ENCODE results near the gene NPW.
"Not testable (repeated sequence)": the region's sequence is repeated elsewhere in the genome, so short reads cannot be mapped to it uniquely, and the experiment has no call there.

NPW gene

GRCh38 chr16:2008009-2008526 lies 11.5 kb upstream of the NPW start:
- Histone ChIP-seq H3K4me3 (ENCODE audit: low read depth in 1 of 5, low read length in 5 of 5) (peak overlapping the region in 4 of 5 donors; percentile 38 to 77 (median 62)), H3K27ac (ENCODE audit: low read depth, low read length) (peak overlapping the region; percentile 79), H3K4me1 (ENCODE audit: control insufficient read depth in 5 of 5, insufficient read depth in 5 of 5, low read length in 5 of 5) (peaks cover 17 to 70% (median 66%) of the 10 kb centered on the region in 5 donors), H3K9me3 (ENCODE audit: control insufficient read depth in 5 of 5, low read length in 5 of 5) (no peaks in the 10 kb centered on the region), H3K36me3 (ENCODE audit: control insufficient read depth in 5 of 5, insufficient read depth in 5 of 5, low read length in 5 of 5) (peaks cover 0 to 5% (median 5%) of the 10 kb centered on the region in 5 donors), H3K27me3 (ENCODE audit: control insufficient read depth in 5 of 5, insufficient read depth in 4 of 5, low read length in 5 of 5) (no peaks in the 10 kb centered on the region), H3K9ac (ENCODE audit: low read length in 5 of 5) (peak overlapping the region; percentile 53 to 90 (median 60))

- Histone ChIP-seq H3K27ac (ENCODE audit: low read depth, low read length) (peak overlapping the region; percentile 79), H3K4me1 (ENCODE audit: control insufficient read depth in 5 of 5, insufficient read depth in 5 of 5, low read length in 5 of 5) (peaks cover 17 to 64% (median 62%) of the 10 kb centered on the region in 5 donors)
Observed at GRCh38 chr16:2008631-2009163, 10.9 kb upstream of the NPW start.

GRCh38 chr16:2009164-2009711 lies 10.3 kb upstream of the NPW start:
- H3K27ac ChIP-seq (ENCODE audit: low read depth, low read length): peak overlapping the region; percentile 79
- peak overlapping the region; percentile 68 to 95 (median 87) for H3K9ac ChIP-seq (ENCODE audit: low read length in 5 of 5)
- H3K9me3 ChIP-seq (ENCODE audit: control insufficient read depth in 5 of 5, low read length in 5 of 5): no peaks in the 10 kb centered on the region
- peaks cover 17 to 59% (median 57%) of the 10 kb centered on the region in 5 donors for H3K4me1 ChIP-seq (ENCODE audit: control insufficient read depth in 5 of 5, insufficient read depth in 5 of 5, low read length in 5 of 5)
- no peaks in the 10 kb centered on the region for H3K36me3 ChIP-seq (ENCODE audit: control insufficient read depth in 5 of 5, insufficient read depth in 5 of 5, low read length in 5 of 5)
- H3K4me3 ChIP-seq (ENCODE audit: low read depth in 1 of 5, low read length in 5 of 5): peak overlapping the region; percentile 72 to 79 (median 73)
- H3K27me3 ChIP-seq (ENCODE audit: control insufficient read depth in 5 of 5, insufficient read depth in 4 of 5, low read length in 5 of 5): no peaks in the 10 kb centered on the region

More at GRCh38 chr16:2008631-2009163, 10.9 kb upstream of the NPW start:
- Histone ChIP-seq H3K27me3 (ENCODE audit: control insufficient read depth in 5 of 5, insufficient read depth in 4 of 5, low read length in 5 of 5) (no peaks in the 10 kb centered on the region), H3K36me3 (ENCODE audit: control insufficient read depth in 5 of 5, insufficient read depth in 5 of 5, low read length in 5 of 5) (no peaks in the 10 kb centered on the region), H3K9ac (ENCODE audit: low read length in 5 of 5) (peak overlapping the region; percentile 68 to 95 (median 87)), H3K9me3 (ENCODE audit: control insufficient read depth in 5 of 5, low read length in 5 of 5) (no peaks in the 10 kb centered on the region), H3K4me3 (ENCODE audit: low read depth in 1 of 5, low read length in 5 of 5) (peak overlapping the region; percentile 72 to 79 (median 73))

- peak within 1 kb of the TSS; percentile 68 to 95 (median 87) for H3K9ac ChIP-seq (ENCODE audit: low read length in 5 of 5)
- peak within 1 kb of the TSS; percentile 72 to 89 (median 79) for H3K4me3 ChIP-seq (ENCODE audit: low read depth in 1 of 5, low read length in 5 of 5)
- no peaks in the 10 kb centered on the region for H3K36me3 ChIP-seq (ENCODE audit: control insufficient read depth in 5 of 5, insufficient read depth in 5 of 5, low read length in 5 of 5)
- H3K27ac ChIP-seq (ENCODE audit: low read depth, low read length): peak within 1 kb of the TSS; percentile 81
- peaks cover 17 to 52% (median 50%) of the 10 kb centered on the region in 5 donors for H3K4me1 ChIP-seq (ENCODE audit: control insufficient read depth in 5 of 5, insufficient read depth in 5 of 5, low read length in 5 of 5)
- no peaks in the 10 kb centered on the region for H3K9me3 ChIP-seq (ENCODE audit: control insufficient read depth in 5 of 5, low read length in 5 of 5)
- H3K27me3 ChIP-seq (ENCODE audit: control insufficient read depth in 5 of 5, insufficient read depth in 4 of 5, low read length in 5 of 5): no peaks in the 10 kb centered on the region
Observed at GRCh38 chr16:2009791-2010510, 9.6 kb upstream of the NPW start, which contains the start of gene ZNF598. Gene ZNF598 (minus strand): TSS chr16:2009821.

- not testable (repeated sequence) for H3K4me3 ChIP-seq (ENCODE audit: low read depth in 1 of 5, low read length in 5 of 5); H3K27ac ChIP-seq (ENCODE audit: low read depth, low read length); H3K9me3 ChIP-seq (ENCODE audit: control insufficient read depth in 5 of 5, low read length in 5 of 5); H3K27me3 ChIP-seq (ENCODE audit: control insufficient read depth in 5 of 5, insufficient read depth in 4 of 5, low read length in 5 of 5); H3K9ac ChIP-seq (ENCODE audit: low read length in 5 of 5); H3K36me3 ChIP-seq (ENCODE audit: control insufficient read depth in 5 of 5, insufficient read depth in 5 of 5, low read length in 5 of 5)
- peaks cover 17 to 34% (median 33%) of the 10 kb centered on the region in 5 donors for H3K4me1 ChIP-seq (ENCODE audit: control insufficient read depth in 5 of 5, insufficient read depth in 5 of 5, low read length in 5 of 5)
Observed at GRCh38 chr16:2011726-2012125, 7.9 kb upstream of the NPW start.

GRCh38 chr16:2013527-2013926 lies 6.1 kb upstream of the NPW start:
- Histone ChIP-seq H3K9ac (ENCODE audit: low read length in 5 of 5) (no peak overlapping the region), H3K36me3 (ENCODE audit: control insufficient read depth in 5 of 5, insufficient read depth in 5 of 5, low read length in 5 of 5) (no peaks in the 10 kb centered on the region), H3K27me3 (ENCODE audit: control insufficient read depth in 5 of 5, insufficient read depth in 4 of 5, low read length in 5 of 5) (peaks cover 0 to 9% (median 5%) of the 10 kb centered on the region in 5 donors), H3K4me3 (ENCODE audit: low read depth in 1 of 5, low read length in 5 of 5) (no peak overlapping the region), H3K9me3 (ENCODE audit: control insufficient read depth in 5 of 5, low read length in 5 of 5) (no peaks in the 10 kb centered on the region), H3K27ac (ENCODE audit: low read depth, low read length) (no peak overlapping the region), H3K4me1 (ENCODE audit: control insufficient read depth in 5 of 5, insufficient read depth in 5 of 5, low read length in 5 of 5) (peaks cover 8 to 16% (median 15%) of the 10 kb centered on the region in 5 donors)

GRCh38 chr16:2015117-2015946 lies 4.3 kb upstream of the NPW start:
- Histone ChIP-seq H3K4me1 (ENCODE audit: control insufficient read depth in 5 of 5, insufficient read depth in 5 of 5, low read length in 5 of 5) (peaks cover 3 to 14% (median 9%) of the 10 kb centered on the region in 5 donors), H3K27ac (ENCODE audit: low read depth, low read length) (no peak overlapping the region), H3K9me3 (ENCODE audit: control insufficient read depth in 5 of 5, low read length in 5 of 5) (no peaks in the 10 kb centered on the region), H3K9ac (ENCODE audit: low read length in 5 of 5) (no peak overlapping the region), H3K27me3 (ENCODE audit: control insufficient read depth in 5 of 5, insufficient read depth in 4 of 5, low read length in 5 of 5) (peaks cover 8 to 24% (median 22%) of the 10 kb centered on the region in 5 donors), H3K36me3 (ENCODE audit: control insufficient read depth in 5 of 5, insufficient read depth in 5 of 5, low read length in 5 of 5) (no peaks in the 10 kb centered on the region), H3K4me3 (ENCODE audit: low read depth in 1 of 5, low read length in 5 of 5) (no peak overlapping the region)

- Histone ChIP-seq H3K27ac (ENCODE audit: low read depth, low read length) (no peak overlapping the region), H3K4me3 (ENCODE audit: low read depth in 1 of 5, low read length in 5 of 5) (no peak overlapping the region), H3K9me3 (ENCODE audit: control insufficient read depth in 5 of 5, low read length in 5 of 5) (no peaks in the 10 kb centered on the region), H3K27me3 (ENCODE audit: control insufficient read depth in 5 of 5, insufficient read depth in 4 of 5, low read length in 5 of 5) (peaks cover 12 to 30% (median 28%) of the 10 kb centered on the region in 5 donors), H3K36me3 (ENCODE audit: control insufficient read depth in 5 of 5, insufficient read depth in 5 of 5, low read length in 5 of 5) (no peaks in the 10 kb centered on the region), H3K9ac (ENCODE audit: low read length in 5 of 5) (no peak overlapping the region), H3K4me1 (ENCODE audit: control insufficient read depth in 5 of 5, insufficient read depth in 5 of 5, low read length in 5 of 5) (peaks cover 0 to 12% (median 7%) of the 10 kb centered on the region in 5 donors)
Observed at GRCh38 chr16:2015947-2016208, 3.7 kb upstream of the NPW start.

- no peaks in the 10 kb centered on the region for H3K9me3 ChIP-seq (ENCODE audit: control insufficient read depth in 5 of 5, low read length in 5 of 5)
- H3K4me1 ChIP-seq (ENCODE audit: control insufficient read depth in 5 of 5, insufficient read depth in 5 of 5, low read length in 5 of 5): peaks cover 0 to 12% (median 7%) of the 10 kb centered on the region in 5 donors
- no peak overlapping the region for H3K9ac ChIP-seq (ENCODE audit: low read length in 5 of 5)
- no peak overlapping the region for H3K4me3 ChIP-seq (ENCODE audit: low read depth in 1 of 5, low read length in 5 of 5)
- no peak overlapping the region for H3K27ac ChIP-seq (ENCODE audit: low read depth, low read length)
- peaks cover 13 to 33% (median 30%) of the 10 kb centered on the region in 5 donors for H3K27me3 ChIP-seq (ENCODE audit: control insufficient read depth in 5 of 5, insufficient read depth in 4 of 5, low read length in 5 of 5)
- H3K36me3 ChIP-seq (ENCODE audit: control insufficient read depth in 5 of 5, insufficient read depth in 5 of 5, low read length in 5 of 5): no peaks in the 10 kb centered on the region
Observed at GRCh38 chr16:2016407-2016922, 3.1 kb upstream of the NPW start.
